Measurements from ENCODE around the gene ADPGK.

GRCh38 chr15:72785841-72786240, 2.3 kb upstream of the ADPGK start:
- TF ChIP-seq CTCF (IDR thresholded peaks at IDR 0.05 in 4 of 5, conservative IDR thresholded peaks at IDR 0.05 in 1 of 5) (no peak), POLR2A (IDR thresholded peaks at IDR 0.05) (no peak)
